T-cell (primary cell): Measurements from ENCODE around the gene NYAP2. TPM values are rescaled to one million over a fixed set of nuclear protein-coding genes. Genes with fewer than 3 reads are reported as not detected.

Experiments
- ATAC-seq, 4 experiments: fragments of 200-7000 bp in 3 of 4; fragments of 150-1000 bp in 1 of 4; cut with Tn5 transposase; replicated peaks in 1 of 4; 1 replicate in 3 of 4; 2 replicates in 1 of 4; pipeline ENCODE4 v1.10.0; 2021; ENCODE audit warnings: moderate library complexity in 3 of 4, mild to moderate bottlenecking in 2 of 4, moderate number of reproducible peaks in 1 of 4
- CTCF ChIA-PET, 2 donors: fragments of 300-600 bp; sonication (Branson Sonifier 250); formaldehyde crosslinking; loops; one replicate each; lab custom pipeline; 2022; ENCODE audit warnings: antibody characterized with exemption in 2 of 2; lab: Charles Lee
- POLR2A ChIA-PET, 2 donors: fragments of 300-600 bp; sonication (Branson Sonifier 250); formaldehyde crosslinking; loops; one replicate each; lab custom pipeline; 2022; ENCODE audit warnings: antibody characterized with exemption in 2 of 2; lab: Charles Lee
- DNase-seq, 35 experiments: peaks; one replicate each; pipeline versions ENCODE4 v3.0.0 to v3.0.0-alpha.2; 2013 to 2023
- H3K27ac ChIP-seq: one replicate; pipeline ENCODE4 v1.5.1; 2013; ENCODE audit warnings: low read length
- H3K27me3 ChIP-seq, 2 experiments: replicated peaks in 1 of 2; 1 replicate in 1 of 2; 2 replicates in 1 of 2; pipeline versions ENCODE4 v1.6.1 to v1.7.0; 2013; ENCODE audit warnings: low read length in 1 of 2, mixed read lengths in 1 of 2; ENCODE audit not compliant: control insufficient read depth in 2 of 2, insufficient read depth in 2 of 2; ENCODE audit errors: extremely low read depth in 1 of 2
- H3K36me3 ChIP-seq, 2 donors: 1 replicate in 1 of 2; 2 replicates in 1 of 2; pipeline versions ENCODE4 v1.6.1 to v1.7.0; 2013; ENCODE audit warnings: low read length in 1 of 2; ENCODE audit not compliant: control insufficient read depth in 2 of 2, insufficient read depth in 1 of 2; ENCODE audit errors: extremely low read depth in 1 of 2
- H3K4me1 ChIP-seq, 2 experiments: 1 replicate in 1 of 2; 2 replicates in 1 of 2; pipeline versions ENCODE4 v1.6.1 to v1.7.0; 2013; ENCODE audit warnings: low read length in 2 of 2, mixed read lengths in 1 of 2; ENCODE audit not compliant: insufficient read depth in 2 of 2, control insufficient read depth in 1 of 2; ENCODE audit errors: extremely low read depth in 1 of 2
- H3K4me3 ChIP-seq, 2 donors: 1 replicate in 1 of 2; 2 replicates in 1 of 2; pipeline versions ENCODE4 v1.5.1 to v1.7.0; 2013; ENCODE audit warnings: mild to moderate bottlenecking in 2 of 2, low read length in 1 of 2, moderate library complexity in 1 of 2; ENCODE audit not compliant: control insufficient read depth in 1 of 2; ENCODE audit errors: extremely low read depth in 1 of 2
- H3K9me3 ChIP-seq: 2 replicates; pipeline ENCODE4 v1.7.0; 2013
- H3K27ac Mint-ChIP-seq, 2 donors: one replicate each; pipeline ENCODE4 v1.8.0; 2020 to 2021; ENCODE audit warnings: mild to moderate bottlenecking in 2 of 2, mixed read lengths in 2 of 2
- H3K27me3 Mint-ChIP-seq, 2 donors: one replicate each; pipeline ENCODE4 v1.8.0; 2021 to 2022; ENCODE audit warnings: mixed read lengths in 2 of 2
- H3K36me3 Mint-ChIP-seq: one replicate; pipeline ENCODE4 v1.8.0; 2021; ENCODE audit warnings: mixed read lengths
- H3K4me1 Mint-ChIP-seq, 3 donors: one replicate each; pipeline ENCODE4 v1.8.0; 2020 to 2022; ENCODE audit warnings: mixed read lengths in 3 of 3, mild to moderate bottlenecking in 1 of 3
- H3K4me3 Mint-ChIP-seq, 3 donors: one replicate each; pipeline ENCODE4 v1.8.0; 2020 to 2022; ENCODE audit warnings: mild to moderate bottlenecking in 3 of 3, mixed read lengths in 3 of 3, moderate library complexity in 3 of 3
- H3K9me3 Mint-ChIP-seq, 3 donors: one replicate each; pipeline ENCODE4 v1.8.0; 2020 to 2022; ENCODE audit warnings: mixed read lengths in 3 of 3
- WGBS: methylation state at CpG from one replicate; pipeline ENCODE4 v1.1.5; 2013; ENCODE audit warnings: missing lambda C conversion rate; ENCODE audit not compliant: insufficient coverage; 5-methylcytosine and 5-hydroxymethylcytosine counted together
- total RNA-seq, 35 experiments: library from RNA in 6 of 35; stranded (reverse) in 6 of 35; fragments of 120-200 nt in 1 of 35; gene quantifications; one replicate each; pipeline versions ENCODE4 v1.2.1 to v1.2.4 and lab custom pipeline; 2013 to 2026

NYAP2 gene
- total RNA-seq, 5 donors from 2014 or later (not counting 1 experiment from before 2014, with no cell fraction given): 0.06 to 0.15 TPM; not detected in 3

DNA sequence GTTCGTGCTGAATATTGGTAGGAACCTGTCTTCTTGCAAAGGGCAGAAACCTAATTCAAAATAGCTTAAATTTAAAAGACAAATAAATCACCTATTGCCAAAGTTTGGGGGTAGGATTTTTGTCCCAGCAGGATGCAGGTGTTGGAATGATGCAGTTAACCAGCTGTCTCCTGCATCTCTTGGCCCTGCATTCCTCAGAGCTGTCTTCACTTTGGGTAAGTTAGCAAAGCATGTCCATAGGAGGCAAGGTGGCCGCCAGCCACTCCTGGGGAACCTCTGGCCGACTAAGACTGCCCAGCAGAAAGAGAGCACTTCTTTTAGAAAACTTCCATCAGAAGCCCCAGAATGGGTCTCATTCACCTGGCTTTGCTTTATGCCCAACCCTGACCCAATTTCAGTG lies 20.5 kb upstream of the NYAP2 start:
- Histone ChIP-seq H3K4me3 (no peak overlapping the region), H3K9me3 (no peaks in the 10 kb centered on the region), H3K27me3 (no peaks in the 10 kb centered on the region), H3K4me1 (no peaks in the 10 kb centered on the region), H3K36me3 (no peaks in the 10 kb centered on the region), H3K27ac (no peak overlapping the region)
- POLR2A ChIA-PET: interaction anchor here in 1 of 2 donors (0.6 kb wide), 1 partner anchor 12 kb away, joined by 4 read pairs; no protein-coding TSS in a partner anchor
- WGBS: no CpG with 5 or more reads among the region's 3 CpGs
- peaks cover 4 to 23% of the 10 kb centered on the region in 2 donors for H3K27me3 Mint-ChIP-seq
- no peak overlapping the region for H3K4me3 Mint-ChIP-seq
- H3K9me3 Mint-ChIP-seq: no peaks in the 10 kb centered on the region
- no peaks in the 10 kb centered on the region for H3K4me1 Mint-ChIP-seq
- no peak overlapping the region for H3K27ac Mint-ChIP-seq
- no peaks in the 10 kb centered on the region for H3K36me3 Mint-ChIP-seq
- CTCF ChIA-PET: no interaction called here
- ATAC-seq: no peak
- no peak for DNase-seq

- no peaks in the 10 kb centered on the region for H3K4me1 ChIP-seq
- ChIA-PET POLR2A (no interaction called here), CTCF (no interaction called here)
- H3K27me3 ChIP-seq: no peaks in the 10 kb centered on the region
- H3K9me3 ChIP-seq: no peaks in the 10 kb centered on the region
- H3K4me3 ChIP-seq: no peak overlapping the region
- H3K36me3 ChIP-seq: no peaks in the 10 kb centered on the region
- H3K4me3 Mint-ChIP-seq: no peak overlapping the region
- H3K4me1 Mint-ChIP-seq: no peaks in the 10 kb centered on the region
- no peak overlapping the region for H3K27ac Mint-ChIP-seq
- peaks cover 0 to 18% of the 10 kb centered on the region in 2 donors for H3K27me3 Mint-ChIP-seq
- no peaks in the 10 kb centered on the region for H3K36me3 Mint-ChIP-seq
- H3K9me3 Mint-ChIP-seq: no peaks in the 10 kb centered on the region
- no peak overlapping the region for H3K27ac ChIP-seq
- no peak for DNase-seq
- 100% methylated on average over 1 of the region's 6 CpGs for WGBS
- no peak for ATAC-seq
These were observed 19.7 kb upstream of the NYAP2 start for GRCh38 chr2:225379856-225380255.

- Mint-ChIP-seq H3K27me3 (peaks cover 0 to 21% of the 10 kb centered on the region in 2 donors), H3K36me3 (no peaks in the 10 kb centered on the region), H3K27ac (no peak overlapping the region), H3K4me3 (no peak overlapping the region), H3K9me3 (no peaks in the 10 kb centered on the region), H3K4me1 (no peaks in the 10 kb centered on the region)
- CTCF ChIA-PET: no interaction called here
- Histone ChIP-seq H3K36me3 (no peaks in the 10 kb centered on the region), H3K4me1 (no peaks in the 10 kb centered on the region), H3K27ac (no peak overlapping the region), H3K4me3 (no peak overlapping the region), H3K9me3 (no peaks in the 10 kb centered on the region), H3K27me3 (no peaks in the 10 kb centered on the region)
- DNase-seq (no peak), ATAC-seq (no peak)
- POLR2A ChIA-PET: no interaction called here
- WGBS: 92% methylated on average over 3 of the region's 4 CpGs
These were observed 17.9 kb upstream of the NYAP2 start for GRCh38 chr2:225381609-225382008.

GRCh38 chr2:225398372-225398771 lies 1.1 kb upstream of the NYAP2 start:
- Histone ChIP-seq H3K4me3 (no peak overlapping the region), H3K27ac (no peak overlapping the region), H3K27me3 (peaks cover 0 to 4% of the 10 kb centered on the region in 2 experiments), H3K9me3 (no peaks in the 10 kb centered on the region), H3K36me3 (no peaks in the 10 kb centered on the region), H3K4me1 (no peaks in the 10 kb centered on the region)
- Mint-ChIP-seq H3K4me3 (no peak overlapping the region), H3K4me1 (no peaks in the 10 kb centered on the region), H3K27ac (no peak overlapping the region), H3K9me3 (no peaks in the 10 kb centered on the region), H3K36me3 (no peaks in the 10 kb centered on the region), H3K27me3 (peaks cover 25 to 45% of the 10 kb centered on the region in 2 donors)
- CTCF ChIA-PET: no interaction called here
- DNase-seq (no peak), ATAC-seq (no peak)
- WGBS: no CpG with 5 or more reads among the region's 2 CpGs
- POLR2A ChIA-PET: no interaction called here

GRCh38 chr2:225400060-225400511 lies 576 bp downstream of the NYAP2 start:
- H3K27me3 ChIP-seq: peaks cover 0 to 4% of the 10 kb centered on the region in 2 experiments
- H3K9me3 Mint-ChIP-seq: no peaks in the 10 kb centered on the region
- H3K4me1 ChIP-seq: no peaks in the 10 kb centered on the region
- H3K9me3 ChIP-seq: no peaks in the 10 kb centered on the region
- peaks cover 26 to 51% of the 10 kb centered on the region in 2 donors for H3K27me3 Mint-ChIP-seq
- DNase-seq (no peak), ATAC-seq (no peak)
- WGBS: 19% methylated on average over 7 of the region's 8 CpGs
- H3K4me3 Mint-ChIP-seq: no peak overlapping the region
- H3K36me3 ChIP-seq: no peaks in the 10 kb centered on the region
- POLR2A ChIA-PET: interaction anchor here in 1 of 2 donors (0.6 kb wide), 1 partner anchor 98 kb away, joined by 5 read pairs; no protein-coding TSS in a partner anchor
- H3K4me1 Mint-ChIP-seq: no peaks in the 10 kb centered on the region
- no peak overlapping the region for H3K27ac ChIP-seq
- H3K36me3 Mint-ChIP-seq: no peaks in the 10 kb centered on the region
- H3K27ac Mint-ChIP-seq: no peak overlapping the region
- CTCF ChIA-PET: no interaction called here
- H3K4me3 ChIP-seq: no peak overlapping the region

DNA sequence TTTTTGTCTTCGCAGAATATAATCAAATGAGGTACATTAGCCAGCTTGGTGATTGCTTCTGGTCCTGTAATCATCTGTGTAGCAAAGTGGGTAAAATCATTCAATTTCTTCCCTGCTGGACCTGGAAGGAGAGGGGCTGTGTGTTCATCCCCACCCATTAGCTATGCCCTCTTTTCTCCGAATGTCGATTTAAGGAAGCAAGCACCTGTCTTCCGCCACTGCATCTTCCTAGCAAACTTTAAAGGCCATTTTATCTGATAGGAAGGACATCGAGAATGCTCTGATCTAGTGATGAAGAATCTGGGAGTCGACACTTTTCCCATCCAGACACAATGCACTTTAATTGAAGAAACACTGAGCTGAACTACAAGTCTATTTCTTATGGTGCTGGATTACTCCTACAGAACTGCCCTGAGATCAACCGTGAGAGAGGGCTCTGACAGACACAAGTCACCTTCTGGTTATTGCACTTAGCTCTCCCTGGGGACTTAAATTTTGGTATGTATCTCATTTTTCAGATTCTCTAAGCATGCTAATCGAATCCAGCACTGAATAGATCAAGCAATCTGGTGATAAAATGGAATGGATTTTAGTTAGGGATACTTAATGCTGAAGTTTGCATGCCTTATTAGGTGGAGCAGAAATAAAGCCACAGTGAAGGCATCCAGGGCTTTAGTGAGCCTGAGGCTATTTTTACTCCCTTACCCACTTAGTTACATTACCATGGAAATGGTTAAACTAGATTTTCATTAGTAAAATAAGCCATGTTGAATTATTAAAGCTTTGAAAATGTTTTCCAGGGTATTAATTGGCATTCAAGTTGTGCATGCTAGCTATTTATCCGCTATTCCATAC lies 1.3 kb downstream of the NYAP2 start:
- Mint-ChIP-seq H3K27ac (no peak overlapping the region), H3K27me3 (peaks cover 29 to 55% of the 10 kb centered on the region in 2 donors)
- POLR2A ChIA-PET: no interaction called here

More for the DNA sequence above, 1.3 kb downstream of the NYAP2 start:
- DNase-seq (no peak), ATAC-seq (no peak)
- H3K27me3 ChIP-seq: peaks cover 0 to 4% of the 10 kb centered on the region in 2 experiments
- no peak overlapping the region for H3K4me3 ChIP-seq
- H3K9me3 ChIP-seq: no peaks in the 10 kb centered on the region
- H3K4me1 ChIP-seq: no peaks in the 10 kb centered on the region
- no CpG with 5 or more reads among the region's 9 CpGs for WGBS
- H3K9me3 Mint-ChIP-seq: no peaks in the 10 kb centered on the region
- no peaks in the 10 kb centered on the region for H3K36me3 ChIP-seq
- CTCF ChIA-PET: no interaction called here
- H3K4me3 Mint-ChIP-seq: no peak overlapping the region
- H3K4me1 Mint-ChIP-seq: no peaks in the 10 kb centered on the region
- no peaks in the 10 kb centered on the region for H3K36me3 Mint-ChIP-seq
- no peak overlapping the region for H3K27ac ChIP-seq
